Mesenchymal stem cell (in vitro differentiated cells and primary cell): ENCODE measurements around the gene MMP21.

Experiments used
- DNase-seq: peaks from one replicate; pipeline ENCODE4 v3.0.0-alpha.2; 2013
- H2AFZ ChIP-seq: one replicate; pipeline ENCODE4 v1.6.1; 2013; ENCODE audit warnings: low read depth, mild to moderate bottlenecking, control low read depth, inconsistent platforms, low read length, moderate library complexity
- H2AK5ac ChIP-seq: 2 replicates; pipeline ENCODE4 v1.6.1; 2013; ENCODE audit warnings: low read length, moderate library complexity, mild to moderate bottlenecking, inconsistent platforms; ENCODE audit not compliant: severe bottlenecking
- H2BK120ac ChIP-seq: one replicate; pipeline ENCODE4 v1.6.1; 2013; ENCODE audit warnings: low read depth, mild to moderate bottlenecking, inconsistent platforms, low read length, moderate library complexity
- H2BK12ac ChIP-seq, 2 experiments: one replicate each; pipeline ENCODE4 v1.6.1; 2013; ENCODE audit warnings: inconsistent platforms in 2 of 2, low read length in 2 of 2, mild to moderate bottlenecking in 2 of 2, moderate library complexity in 2 of 2, control low read depth in 1 of 2
- H2BK15ac ChIP-seq: one replicate; pipeline ENCODE4 v1.6.1; 2013; ENCODE audit warnings: mild to moderate bottlenecking, low read depth, inconsistent platforms; ENCODE audit not compliant: poor library complexity, severe bottlenecking
- H2BK5ac ChIP-seq: 2 replicates; pipeline ENCODE4 v1.6.1; 2013; ENCODE audit warnings: low read depth, mild to moderate bottlenecking, low read length, control low read depth, inconsistent platforms; ENCODE audit not compliant: poor library complexity, severe bottlenecking
- H3K14ac ChIP-seq, 2 experiments: one replicate each; pipeline ENCODE4 v1.6.1; 2013; ENCODE audit warnings: inconsistent platforms in 2 of 2, low read length in 2 of 2, control low read depth in 1 of 2, mild to moderate bottlenecking in 1 of 2, moderate library complexity in 1 of 2
- H3K18ac ChIP-seq, 2 experiments: one replicate each; pipeline ENCODE4 v1.6.1; 2013; ENCODE audit warnings: inconsistent platforms in 2 of 2, low read length in 2 of 2, control low read depth in 1 of 2, low read depth in 1 of 2, mild to moderate bottlenecking in 1 of 2
- H3K23ac ChIP-seq, 2 experiments: one replicate each; pipeline ENCODE4 v1.6.1; 2013; ENCODE audit warnings: inconsistent platforms in 2 of 2, low read length in 2 of 2, mild to moderate bottlenecking in 2 of 2, moderate library complexity in 2 of 2, control low read depth in 1 of 2
- H3K27ac ChIP-seq: 2 replicates; pipeline ENCODE4 v1.5.1; 2013; ENCODE audit warnings: mild to moderate bottlenecking, moderate library complexity, low read length, control low read depth, inconsistent platforms; ENCODE audit not compliant: poor library complexity, severe bottlenecking
- H3K27me3 ChIP-seq, 2 experiments: 2 replicates each; pipeline versions ENCODE4 v1.6.1 to v1.7.0; 2013; ENCODE audit warnings: low read length in 2 of 2, mild to moderate bottlenecking in 2 of 2, moderate library complexity in 2 of 2, control low read depth in 1 of 2, inconsistent platforms in 1 of 2; ENCODE audit not compliant: control insufficient read depth in 1 of 2, insufficient read depth in 1 of 2
- H3K36me3 ChIP-seq, 2 experiments: 2 replicates each; pipeline versions ENCODE4 v1.6.1 to v1.7.0; 2013; ENCODE audit warnings: low read length in 2 of 2, control low read depth in 1 of 2, inconsistent platforms in 1 of 2, low read depth in 1 of 2, mild to moderate bottlenecking in 1 of 2; ENCODE audit not compliant: insufficient read depth in 2 of 2, control insufficient read depth in 1 of 2
- H3K4ac ChIP-seq, 2 experiments: one replicate each; pipeline ENCODE4 v1.6.1; 2013; ENCODE audit warnings: inconsistent platforms in 2 of 2, low read length in 2 of 2, mild to moderate bottlenecking in 2 of 2, moderate library complexity in 2 of 2, control low read depth in 1 of 2, low read depth in 1 of 2
- H3K4me1 ChIP-seq: 2 replicates; pipeline ENCODE4 v1.6.1; 2013; ENCODE audit warnings: low read depth, low read length, control low read depth; ENCODE audit not compliant: control insufficient read depth, insufficient read depth
- H3K4me2 ChIP-seq: 2 replicates; pipeline ENCODE4 v1.6.1; 2013; ENCODE audit warnings: low read length, mild to moderate bottlenecking, inconsistent platforms; ENCODE audit not compliant: poor library complexity, severe bottlenecking
- H3K4me3 ChIP-seq, 2 experiments: 2 replicates each; pipeline versions ENCODE4 v1.5.1 to v1.7.0; 2013; ENCODE audit warnings: low read length in 2 of 2, mild to moderate bottlenecking in 2 of 2, control low read depth in 1 of 2, low read depth in 1 of 2; ENCODE audit not compliant: insufficient read depth in 1 of 2
- H3K79me1 ChIP-seq: replicated peaks from 2 replicates; pipeline ENCODE4 v1.6.1; 2013; ENCODE audit warnings: mild to moderate bottlenecking, control low read depth, low read length, inconsistent platforms; ENCODE audit not compliant: poor library complexity, severe bottlenecking
- H3K9ac ChIP-seq: 2 replicates; pipeline ENCODE4 v1.7.0; 2013; ENCODE audit warnings: mild to moderate bottlenecking, low read length, moderate library complexity
- H3K9me3 ChIP-seq: 2 replicates; pipeline ENCODE4 v1.7.0; 2013; ENCODE audit warnings: mild to moderate bottlenecking, low read length; ENCODE audit not compliant: control insufficient read depth
- H4K8ac ChIP-seq: one replicate; pipeline ENCODE4 v1.6.1; 2013; ENCODE audit warnings: inconsistent platforms, mild to moderate bottlenecking, low read length, moderate library complexity
- H4K91ac ChIP-seq: one replicate; pipeline ENCODE4 v1.6.1; 2013; ENCODE audit warnings: mild to moderate bottlenecking, low read length, inconsistent platforms
- WGBS: methylation state at CpG from one replicate; pipeline ENCODE4 v1.1.7; 2013; ENCODE audit warnings: mixed read lengths; 5-methylcytosine and 5-hydroxymethylcytosine counted together

Gene MMP21

GRCh38 chr10:125727436-125727835, 48.2 kb downstream of the MMP21 start:
- H3K23ac ChIP-seq, result no peak overlapping the region
- DNase-seq, result no peak
- no peak overlapping the region for H4K8ac ChIP-seq
- no peak overlapping the region for H2BK15ac ChIP-seq
- H3K27ac ChIP-seq, result no peak overlapping the region
- peaks cover 30 to 98% of the 10 kb centered on the region in 2 experiments for H3K36me3 ChIP-seq
- no peak overlapping the region for H3K9ac ChIP-seq
- H3K27me3 ChIP-seq, result no peaks in the 10 kb centered on the region
- H3K18ac ChIP-seq, result no peak overlapping the region
- 100% methylated on average over 1 of the region's 3 CpGs for WGBS
- no peaks in the 10 kb centered on the region for H3K9me3 ChIP-seq
- H3K4me2 ChIP-seq, result no peak overlapping the region
- H2BK5ac ChIP-seq, result no peak overlapping the region
- peaks cover 27% of the 10 kb centered on the region for H3K79me1 ChIP-seq
- no peak overlapping the region for H2AK5ac ChIP-seq
- no peak overlapping the region for H2AFZ ChIP-seq
- no peak overlapping the region for H2BK120ac ChIP-seq
- no peaks in the 10 kb centered on the region for H3K4me1 ChIP-seq
- H3K4ac ChIP-seq, result no peak overlapping the region
- H4K91ac ChIP-seq, result no peak overlapping the region
- H3K14ac ChIP-seq, result no peak overlapping the region
- no peak overlapping the region for H2BK12ac ChIP-seq
- no peak overlapping the region for H3K4me3 ChIP-seq

GRCh38 chr10:125726914-125727313, 48.7 kb downstream of the MMP21 start:
- Histone ChIP-seq H3K36me3 (peaks cover 28 to 98% of the 10 kb centered on the region in 2 experiments), H2BK120ac (no peak overlapping the region), H2BK15ac (no peak overlapping the region), H3K27ac (no peak overlapping the region), H3K4ac (no peak overlapping the region), H2AFZ (no peak overlapping the region), H2AK5ac (no peak overlapping the region), H4K8ac (no peak overlapping the region), H3K9ac (no peak overlapping the region), H3K23ac (no peak overlapping the region), H3K27me3 (no peaks in the 10 kb centered on the region), H3K9me3 (no peaks in the 10 kb centered on the region), H4K91ac (no peak overlapping the region), H3K4me1 (no peaks in the 10 kb centered on the region), H3K14ac (no peak overlapping the region), H3K4me2 (no peak overlapping the region), H3K79me1 (peaks cover 27% of the 10 kb centered on the region), H2BK12ac (no peak overlapping the region), H3K18ac (no peak overlapping the region), H3K4me3 (no peak overlapping the region), H2BK5ac (no peak overlapping the region)
- 98% methylated on average over 6 of the region's 7 CpGs for WGBS
- DNase-seq, result no peak

- H3K4me2 ChIP-seq, result no peak overlapping the region
- H4K91ac ChIP-seq, result no peak overlapping the region
- H3K23ac ChIP-seq, result no peak overlapping the region
- no peak overlapping the region for H2BK5ac ChIP-seq
- no peak overlapping the region for H3K27ac ChIP-seq
- no peak overlapping the region for H2AFZ ChIP-seq
- H2BK12ac ChIP-seq, result no peak overlapping the region
- H2BK120ac ChIP-seq, result no peak overlapping the region
- no peak overlapping the region for H3K4ac ChIP-seq
- 100% methylated on average over 1 of the region's 1 CpG for WGBS
- peaks cover 32% of the 10 kb centered on the region for H3K79me1 ChIP-seq
- H3K9me3 ChIP-seq, result no peaks in the 10 kb centered on the region
- no peak overlapping the region for H3K9ac ChIP-seq
- H4K8ac ChIP-seq, result no peak overlapping the region
- peaks cover 6% of the 10 kb centered on the region for H3K4me1 ChIP-seq
- peaks cover 13 to 67% of the 10 kb centered on the region in 2 experiments for H3K36me3 ChIP-seq
- H3K27me3 ChIP-seq, result no peaks in the 10 kb centered on the region
- no peak overlapping the region for H3K14ac ChIP-seq
- H3K4me3 ChIP-seq, result no peak overlapping the region
- no peak overlapping the region for H3K18ac ChIP-seq
- DNase-seq, result no peak
- no peak overlapping the region for H2BK15ac ChIP-seq
- H2AK5ac ChIP-seq, result no peak overlapping the region
Observed at GRCh38 chr10:125722811-125723210, 52.8 kb downstream of the MMP21 start.

- H3K9me3 ChIP-seq, result no peaks in the 10 kb centered on the region
- peaks cover 6% of the 10 kb centered on the region for H3K4me1 ChIP-seq
- peaks cover 5 to 49% of the 10 kb centered on the region in 2 experiments for H3K36me3 ChIP-seq
- peak overlapping the region in 1 of 2 experiments; percentile 96 for H3K4me3 ChIP-seq
- no peak for DNase-seq
- H3K4me2 ChIP-seq, result no peak overlapping the region
- H4K91ac ChIP-seq, result no peak overlapping the region
- no peak overlapping the region for H2AK5ac ChIP-seq
- H3K14ac ChIP-seq, result no peak overlapping the region
- no peaks in the 10 kb centered on the region for H3K27me3 ChIP-seq
- H2BK15ac ChIP-seq, result no peak overlapping the region
- H3K23ac ChIP-seq, result no peak overlapping the region
- no peak overlapping the region for H2BK12ac ChIP-seq
- H3K9ac ChIP-seq, result peak overlapping the region; percentile 99
- no peak overlapping the region for H2AFZ ChIP-seq
- no peak overlapping the region for H4K8ac ChIP-seq
- no peak overlapping the region for H2BK120ac ChIP-seq
- 96% methylated on average over 6 of the region's 6 CpGs for WGBS
- H3K79me1 ChIP-seq, result peaks cover 23% of the 10 kb centered on the region
- H3K4ac ChIP-seq, result no peak overlapping the region
- H2BK5ac ChIP-seq, result no peak overlapping the region
- no peak overlapping the region for H3K27ac ChIP-seq
- no peak overlapping the region for H3K18ac ChIP-seq
Observed at GRCh38 chr10:125721035-125721434, 54.6 kb downstream of the MMP21 start.
